ENCODE results near the gene SORBS1.

GRCh38 chr10:95601116-95601719 is 40.0 kb upstream of the SORBS1 start:
- peak; percentile 97 for TF ChIP-seq CTCF (IDR thresholded peaks at IDR 0.05; ENCODE audit: insufficient read depth, low read depth, low read length)
- no peak for TF ChIP-seq EZH2 (IDR thresholded peaks at IDR 0.05; ENCODE audit: insufficient read depth, low read length)

All from astrocyte (in vitro differentiated cells and primary cell).